ENCODE data around the gene RPF1. TPM values are rescaled to one million over a fixed set of nuclear protein-coding genes. Genes with fewer than 3 reads are reported as not detected.

The RPF1 gene
- total and polyA plus RNA-seq, 2 experiments from 2014 or later = 31.5 to 35.3 TPM

- H3K27ac ChIP-seq = no peak overlapping the region
- H3K36me3 ChIP-seq (replicated peaks; ENCODE audit: insufficient read depth, low read depth) = no peaks in the 10 kb centered on the region
- DNase-seq (ENCODE audit: low spot score) = no peak
- H3K9me2 ChIP-seq (replicated peaks; ENCODE audit: insufficient read depth) = no peaks in the 10 kb centered on the region
- no peaks in the 10 kb centered on the region for H3K27me3 ChIP-seq
- peaks cover 28% of the 10 kb centered on the region for H3K79me2 ChIP-seq
- no peak overlapping the region for H3K4me2 ChIP-seq
- H3K9me3 ChIP-seq (ENCODE audit: low read depth) = no peaks in the 10 kb centered on the region
- no peak overlapping the region for H2AFZ ChIP-seq
- H3K4me3 ChIP-seq = no peak overlapping the region
- TF ChIP-seq EZH2phosphoT487 (IDR thresholded peaks at IDR 0.05; ENCODE audit: low read depth, severe bottlenecking, unreplicated experiment) = no peak
- no peak for TF ChIP-seq EZH2 (IDR thresholded peaks at IDR 0.05; ENCODE audit: borderline replicate concordance)
- no peak for TF ChIP-seq CTCF (IDR thresholded peaks at IDR 0.05; ENCODE audit: poor library complexity)
- 100% methylated on average over 4 of the region's 4 CpGs for WGBS (ENCODE audit: low lambda C conversion rate, missing lambda C conversion rate)
- peaks cover 5% of the 10 kb centered on the region for H3K4me1 ChIP-seq (ENCODE audit: insufficient read depth)
- peaks cover 9% of the 10 kb centered on the region for H4K20me1 ChIP-seq (ENCODE audit: insufficient read depth, poor library complexity, severe bottlenecking)
Measured at GRCh38 chr1:84509029-84509428, 30.0 kb downstream of the RPF1 start.

GRCh38 chr1:84510165-84510564 is 31.1 kb downstream of the RPF1 start:
- no peak overlapping the region for H3K4me2 ChIP-seq

GRCh38 chr1:84510668-84511067 is 31.6 kb downstream of the RPF1 start:
- 67% methylated on average over 3 of the region's 3 CpGs for WGBS (ENCODE audit: low lambda C conversion rate, missing lambda C conversion rate)
- H3K9me3 ChIP-seq (ENCODE audit: low read depth) = no peaks in the 10 kb centered on the region
- TF ChIP-seq CTCF (IDR thresholded peaks at IDR 0.05; ENCODE audit: poor library complexity) (no peak), EZH2 (IDR thresholded peaks at IDR 0.05; ENCODE audit: borderline replicate concordance) (no peak), EZH2phosphoT487 (IDR thresholded peaks at IDR 0.05; ENCODE audit: low read depth, severe bottlenecking, unreplicated experiment) (no peak)

More at GRCh38 chr1:84510165-84510564, 31.1 kb downstream of the RPF1 start:
- DNase-seq (ENCODE audit: low spot score) = no peak
- Histone ChIP-seq H3K4me3 (no peak overlapping the region), H3K36me3 (replicated peaks; ENCODE audit: insufficient read depth, low read depth) (no peaks in the 10 kb centered on the region), H3K4me1 (ENCODE audit: insufficient read depth) (no peaks in the 10 kb centered on the region), H3K9me3 (ENCODE audit: low read depth) (no peaks in the 10 kb centered on the region), H3K9me2 (replicated peaks; ENCODE audit: insufficient read depth) (no peaks in the 10 kb centered on the region), H2AFZ (no peak overlapping the region), H3K27ac (no peak overlapping the region), H4K20me1 (ENCODE audit: insufficient read depth, poor library complexity, severe bottlenecking) (no peaks in the 10 kb centered on the region), H3K79me2 (peaks cover 17% of the 10 kb centered on the region), H3K27me3 (no peaks in the 10 kb centered on the region)
- TF ChIP-seq CTCF (IDR thresholded peaks at IDR 0.05; ENCODE audit: poor library complexity) (no peak), EZH2 (IDR thresholded peaks at IDR 0.05; ENCODE audit: borderline replicate concordance) (no peak), EZH2phosphoT487 (IDR thresholded peaks at IDR 0.05; ENCODE audit: low read depth, severe bottlenecking, unreplicated experiment) (no peak)
- 67% methylated on average over 2 of the region's 2 CpGs for WGBS (ENCODE audit: low lambda C conversion rate, missing lambda C conversion rate)

GRCh38 chr1:84524590-84524989 is 45.5 kb downstream of the RPF1 start:
- no peaks in the 10 kb centered on the region for H3K79me2 ChIP-seq
- H3K9me2 ChIP-seq (replicated peaks; ENCODE audit: insufficient read depth) = no peaks in the 10 kb centered on the region
- no peaks in the 10 kb centered on the region for H4K20me1 ChIP-seq (ENCODE audit: insufficient read depth, poor library complexity, severe bottlenecking)
- no peak for DNase-seq (ENCODE audit: low spot score)
- no peak overlapping the region for H3K27ac ChIP-seq
- H3K4me1 ChIP-seq (ENCODE audit: insufficient read depth) = no peaks in the 10 kb centered on the region
- no peaks in the 10 kb centered on the region for H3K27me3 ChIP-seq
- no peaks in the 10 kb centered on the region for H3K36me3 ChIP-seq (replicated peaks; ENCODE audit: insufficient read depth, low read depth)
- no peak overlapping the region for H2AFZ ChIP-seq
- H3K4me3 ChIP-seq = no peak overlapping the region
- no peak for TF ChIP-seq EZH2phosphoT487 (IDR thresholded peaks at IDR 0.05; ENCODE audit: low read depth, severe bottlenecking, unreplicated experiment)
- no peak for TF ChIP-seq CTCF (IDR thresholded peaks at IDR 0.05; ENCODE audit: poor library complexity)
- no peak for TF ChIP-seq EZH2 (IDR thresholded peaks at IDR 0.05; ENCODE audit: borderline replicate concordance)
- H3K9me3 ChIP-seq (ENCODE audit: low read depth) = no peaks in the 10 kb centered on the region
- no peak overlapping the region for H3K4me2 ChIP-seq

More at GRCh38 chr1:84510668-84511067, 31.6 kb downstream of the RPF1 start:
- no peak for DNase-seq (ENCODE audit: low spot score)
- Histone ChIP-seq H3K4me1 (ENCODE audit: insufficient read depth) (no peaks in the 10 kb centered on the region), H3K27me3 (no peaks in the 10 kb centered on the region), H2AFZ (no peak overlapping the region), H3K9me2 (replicated peaks; ENCODE audit: insufficient read depth) (no peaks in the 10 kb centered on the region), H3K36me3 (replicated peaks; ENCODE audit: insufficient read depth, low read depth) (no peaks in the 10 kb centered on the region), H3K4me2 (no peak overlapping the region), H3K79me2 (peaks cover 14% of the 10 kb centered on the region), H3K27ac (no peak overlapping the region), H4K20me1 (ENCODE audit: insufficient read depth, poor library complexity, severe bottlenecking) (no peaks in the 10 kb centered on the region), H3K4me3 (no peak overlapping the region)

Data from hepatocyte (in vitro differentiated cells).